Endometrium (tissue), 2 donors: ENCODE data around the gene TNFSF8.

Source experiments
- FAIRE-seq: peaks from 2 replicates; lab custom pipeline; 2012; peaks lifted over from hg19 to GRCh38; lab: Jason Lieb, UNC
- donor health status: control.
- donor health status: control.

TNFSF8 gene

DNA sequence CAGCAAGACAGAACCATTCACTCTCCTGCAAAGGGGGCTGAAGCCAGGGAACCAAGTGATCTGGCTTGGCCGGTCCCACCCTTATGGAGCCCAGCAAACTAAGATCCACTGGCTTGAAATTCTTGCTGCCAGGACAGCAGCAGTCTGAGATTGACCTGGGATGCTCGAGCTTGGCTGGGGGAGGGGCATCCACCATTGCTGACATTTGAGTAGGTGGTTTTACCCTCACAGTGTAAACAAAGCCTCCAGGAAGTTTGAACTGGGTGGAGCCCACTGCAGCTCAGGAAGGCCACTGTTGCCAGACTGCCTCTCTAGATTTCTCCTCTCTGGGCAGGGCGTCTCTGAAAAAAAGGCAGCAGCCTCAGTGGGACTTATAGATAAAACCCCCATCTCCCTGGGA, 60.5 kb downstream of the TNFSF8 start:
- FAIRE-seq = no peak

GRCh38 chr9:114869378-114869777, 61.0 kb downstream of the TNFSF8 start:
- FAIRE-seq = no peak

DNA sequence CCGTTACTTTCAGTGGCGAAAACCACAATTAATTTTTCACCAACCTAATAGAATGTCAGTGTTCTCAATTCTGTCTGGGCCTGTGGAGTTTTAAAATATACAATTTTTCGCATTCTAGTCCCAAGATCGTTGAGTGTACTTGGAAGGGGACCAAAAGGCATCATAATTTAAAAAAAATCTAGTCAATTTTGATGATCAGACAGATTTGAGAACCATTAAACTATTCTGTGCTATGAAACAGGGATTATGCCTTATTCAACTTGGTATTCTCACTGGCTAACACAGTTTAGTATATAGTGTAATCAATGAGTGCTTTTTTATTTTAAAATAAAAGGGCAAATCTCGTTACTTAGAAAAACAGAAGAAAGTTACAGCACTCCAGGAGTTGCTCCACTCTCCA, 63.1 kb downstream of the TNFSF8 start:
- no peak for FAIRE-seq

GRCh38 chr9:114864471-114864870, 65.9 kb downstream of the TNFSF8 start:
- no peak for FAIRE-seq

GRCh38 chr9:114861922-114862605, 68.3 kb downstream of the TNFSF8 start:
- no peak for FAIRE-seq

DNA sequence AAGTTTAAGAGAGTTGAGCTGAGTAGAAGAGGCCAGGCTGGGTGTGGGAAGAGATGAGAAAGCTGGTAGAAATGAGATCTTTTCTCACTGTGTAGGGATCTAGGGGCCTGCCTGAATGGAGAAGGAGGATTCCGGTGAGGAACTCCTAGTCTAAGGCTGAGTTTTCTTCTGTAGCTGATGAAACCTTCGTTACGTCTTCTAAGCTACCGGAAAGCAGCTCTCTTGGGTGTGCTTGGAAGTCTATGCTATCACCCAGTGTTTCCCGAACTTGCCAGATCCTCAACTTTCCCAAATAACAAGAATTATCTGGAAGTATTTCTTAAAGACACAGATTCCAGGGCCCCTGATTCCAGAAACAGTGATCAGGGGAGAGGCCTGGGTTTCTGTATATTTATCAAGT, 69.1 kb downstream of the TNFSF8 start:
- FAIRE-seq = no peak

GRCh38 chr9:114860187-114860586, 70.2 kb downstream of the TNFSF8 start:
- FAIRE-seq = no peak

DNA sequence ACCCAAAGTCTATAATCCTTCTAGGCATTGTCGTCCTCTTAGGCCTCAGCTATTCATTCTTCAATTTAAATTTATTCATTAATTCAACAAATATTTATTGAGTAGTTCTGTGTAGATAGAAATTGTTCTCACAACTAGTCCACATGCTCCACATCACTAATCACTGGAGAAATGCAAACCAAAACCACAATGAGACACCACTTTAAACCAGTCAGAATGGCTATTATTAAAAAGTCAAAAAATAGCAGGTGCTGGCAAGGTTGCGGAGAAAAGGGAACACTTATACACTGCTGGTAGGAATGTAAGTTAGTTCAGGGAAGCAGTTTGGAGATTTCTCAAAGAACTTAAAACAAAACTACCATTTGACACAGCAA, 73.5 kb downstream of the TNFSF8 start:
- no peak for FAIRE-seq

DNA sequence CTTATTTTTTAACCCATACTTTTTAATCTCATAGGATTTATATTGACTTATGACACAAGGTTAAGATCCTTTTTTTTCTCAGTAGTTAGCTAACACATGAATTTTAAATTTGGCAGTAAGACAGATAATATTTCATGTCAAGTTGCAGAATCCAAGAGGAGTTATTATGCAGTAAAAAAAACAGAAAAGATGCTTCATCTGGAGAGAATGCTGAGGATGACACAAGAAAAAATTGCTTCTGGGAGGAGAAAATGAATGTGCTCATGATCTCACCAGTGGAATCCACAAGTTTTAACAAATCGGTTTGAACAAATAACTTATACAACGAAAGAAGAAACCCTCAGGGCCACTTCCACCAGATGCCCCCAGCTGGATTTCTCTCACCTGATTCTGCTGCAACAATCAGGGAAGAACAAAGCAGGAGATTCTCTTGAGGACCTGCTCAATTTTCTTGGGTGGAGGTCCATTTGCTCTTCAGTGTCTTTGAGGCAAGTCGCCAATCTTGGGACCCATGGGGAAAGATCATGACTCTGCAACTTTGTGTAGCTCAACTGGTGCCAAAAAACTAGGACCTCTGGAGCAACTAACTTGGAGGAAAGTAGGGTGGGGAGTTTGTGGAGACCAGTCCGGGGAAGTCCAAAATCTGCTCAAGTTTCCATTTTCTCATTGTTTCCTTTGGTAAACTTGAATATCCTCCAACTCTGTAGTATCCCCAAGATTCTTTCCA, 74.0 kb downstream of the TNFSF8 start:
- no peak for FAIRE-seq

GRCh38 chr9:114855488-114855887, 74.9 kb downstream of the TNFSF8 start:
- no peak for FAIRE-seq

DNA sequence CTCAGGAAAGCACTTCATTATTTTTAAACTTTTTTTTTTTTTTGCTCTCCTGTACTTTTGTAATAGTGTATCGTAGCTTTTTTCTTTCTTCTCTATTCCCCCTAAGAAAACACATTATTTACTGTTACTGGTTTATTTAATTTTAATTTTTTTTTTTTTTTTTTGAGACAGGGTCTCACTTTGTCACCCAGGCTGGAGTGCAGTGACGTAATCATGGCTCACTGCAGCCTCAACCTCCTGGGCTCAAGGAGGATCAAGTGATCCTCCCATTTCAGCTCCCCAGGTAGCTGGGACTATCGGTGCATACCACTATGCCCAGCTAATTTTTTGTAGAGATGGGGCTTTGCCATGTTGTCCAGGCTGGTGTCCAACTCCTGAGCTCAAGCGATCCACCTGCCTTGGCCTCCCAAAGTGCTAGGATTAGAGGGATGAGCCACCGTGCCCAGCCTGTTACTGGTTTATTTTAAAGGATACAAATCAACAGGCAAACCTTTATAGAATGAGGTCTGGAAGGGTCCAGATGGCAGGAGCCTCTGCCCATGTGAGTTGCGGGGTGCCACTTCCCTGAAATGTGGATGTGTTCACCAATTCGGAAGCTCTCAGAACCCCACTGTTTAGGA, 75.5 kb downstream of the TNFSF8 start:
- FAIRE-seq = no peak

- FAIRE-seq = no peak
Measured at GRCh38 chr9:114853071-114853855, 77.1 kb downstream of the TNFSF8 start.

- FAIRE-seq = no peak
Measured at GRCh38 chr9:114852050-114852594, 78.3 kb downstream of the TNFSF8 start.

DNA sequence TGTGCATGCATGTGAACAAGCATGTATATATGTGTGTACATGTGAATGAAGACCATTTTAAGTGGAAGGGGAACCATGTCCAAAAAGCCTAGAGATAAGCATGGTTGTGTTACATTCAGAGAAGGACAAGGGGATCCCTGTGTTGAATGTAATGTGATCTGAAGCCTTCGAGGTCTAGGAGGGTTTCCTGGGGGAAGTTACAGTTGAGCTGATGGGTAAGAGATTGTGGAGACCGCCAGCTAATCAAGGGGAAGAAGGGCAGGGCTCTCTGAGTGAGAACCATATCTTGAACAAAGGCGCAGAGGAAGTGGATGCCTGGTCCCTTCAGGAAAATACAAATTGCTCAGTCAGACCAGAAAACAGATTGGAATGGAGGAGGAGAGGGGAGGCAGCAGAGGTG, 79.1 kb downstream of the TNFSF8 start:
- no peak for FAIRE-seq
